VCaP (cell line): ENCODE data around the gene CTSH.

Experiments used
- H3K27ac ChIP-seq: fragments of 450-650 bp; 2 replicates; pipeline ENCODE4 v1.5.1; 2017
- CTCF ChIP-seq: fragments of 450-650 bp; conservative IDR thresholded peaks from 2 replicates; pipeline ENCODE4 v1.5.1; 2017; ENCODE audit warnings: mild to moderate bottlenecking, moderate library complexity

The CTSH gene

GRCh38 chr15:78977091-78977571, 32.3 kb upstream of the CTSH start:
- no peak for TF ChIP-seq CTCF
- H3K27ac ChIP-seq, result no peak overlapping the region

GRCh38 chr15:78976691-78977090, 31.8 kb upstream of the CTSH start:
- no peak overlapping the region for H3K27ac ChIP-seq
- no peak for TF ChIP-seq CTCF

GRCh38 chr15:78974272-78974918, 29.5 kb upstream of the CTSH start:
- H3K27ac ChIP-seq, result no peak overlapping the region
- TF ChIP-seq CTCF, result no peak

- no peak for TF ChIP-seq CTCF
- peak overlapping the region; percentile 28; the same call in 1 of the 2 replicates for H3K27ac ChIP-seq
These were observed 25.0 kb upstream of the CTSH start for GRCh38 chr15:78969687-78970349.

- no peak for TF ChIP-seq CTCF
- H3K27ac ChIP-seq, result peak overlapping the region; percentile 28; the same call in 1 of the 2 replicates
These were observed 23.9 kb upstream of the CTSH start for GRCh38 chr15:78968539-78969271.

GRCh38 chr15:78968114-78968513, 23.3 kb upstream of the CTSH start:
- no peak for TF ChIP-seq CTCF
- H3K27ac ChIP-seq, result peak overlapping the region; percentile 28; the same call in 1 of the 2 replicates

GRCh38 chr15:78960308-78960707, 15.5 kb upstream of the CTSH start:
- no peak for TF ChIP-seq CTCF
- no peak overlapping the region for H3K27ac ChIP-seq
